Measurements from ENCODE around the gene CORO2A.

DNA sequence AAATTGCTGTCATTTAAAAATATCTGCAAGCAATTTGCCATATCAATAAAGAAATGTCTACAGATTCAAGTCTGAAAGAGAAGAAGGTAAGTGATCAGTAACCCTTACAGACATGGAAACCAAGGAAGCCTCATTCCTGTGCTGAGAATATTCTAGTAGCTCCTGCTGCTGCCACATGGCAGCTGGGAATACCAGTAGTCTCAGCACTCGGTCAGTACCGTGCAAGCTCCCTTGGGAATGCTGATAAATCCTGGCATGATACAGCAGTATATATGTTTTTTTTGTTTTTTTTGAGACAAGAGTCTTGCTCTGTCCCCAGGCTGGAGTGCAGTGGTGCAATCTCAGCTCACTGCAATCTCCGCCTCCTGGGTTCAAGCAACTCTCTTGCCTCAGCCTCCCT is 108.0 kb downstream of the CORO2A start:
- TF ChIP-seq RAD21 (IDR thresholded peaks at IDR 0.05; ENCODE audit: low read length) (no peak), RCOR1 (IDR thresholded peaks at IDR 0.05; ENCODE audit: insufficient replicate concordance, low read length) (no peak), RFX5 (IDR thresholded peaks at IDR 0.05; ENCODE audit: low read depth, low read length) (no peak), POLR2A (IDR thresholded peaks at IDR 0.05; ENCODE audit: low read depth, low read length) (no peak), MAZ (IDR thresholded peaks at IDR 0.05; ENCODE audit: borderline replicate concordance, low read depth, low read length) (no peak)
- TF ChIP-seq, protein P1, sequence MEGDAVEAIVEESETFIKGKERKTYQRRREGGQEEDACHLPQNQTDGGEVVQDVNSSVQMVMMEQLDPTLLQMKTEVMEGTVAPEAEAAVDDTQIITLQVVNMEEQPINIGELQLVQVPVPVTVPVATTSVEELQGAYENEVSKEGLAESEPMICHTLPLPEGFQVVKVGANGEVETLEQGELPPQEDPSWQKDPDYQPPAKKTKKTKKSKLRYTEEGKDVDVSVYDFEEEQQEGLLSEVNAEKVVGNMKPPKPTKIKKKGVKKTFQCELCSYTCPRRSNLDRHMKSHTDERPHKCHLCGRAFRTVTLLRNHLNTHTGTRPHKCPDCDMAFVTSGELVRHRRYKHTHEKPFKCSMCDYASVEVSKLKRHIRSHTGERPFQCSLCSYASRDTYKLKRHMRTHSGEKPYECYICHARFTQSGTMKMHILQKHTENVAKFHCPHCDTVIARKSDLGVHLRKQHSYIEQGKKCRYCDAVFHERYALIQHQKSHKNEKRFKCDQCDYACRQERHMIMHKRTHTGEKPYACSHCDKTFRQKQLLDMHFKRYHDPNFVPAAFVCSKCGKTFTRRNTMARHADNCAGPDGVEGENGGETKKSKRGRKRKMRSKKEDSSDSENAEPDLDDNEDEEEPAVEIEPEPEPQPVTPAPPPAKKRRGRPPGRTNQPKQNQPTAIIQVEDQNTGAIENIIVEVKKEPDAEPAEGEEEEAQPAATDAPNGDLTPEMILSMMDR (conservative IDR thresholded peaks at IDR 0.05; ENCODE audit: low read depth, low read length) = no peak
- TF ChIP-seq, protein P2, sequence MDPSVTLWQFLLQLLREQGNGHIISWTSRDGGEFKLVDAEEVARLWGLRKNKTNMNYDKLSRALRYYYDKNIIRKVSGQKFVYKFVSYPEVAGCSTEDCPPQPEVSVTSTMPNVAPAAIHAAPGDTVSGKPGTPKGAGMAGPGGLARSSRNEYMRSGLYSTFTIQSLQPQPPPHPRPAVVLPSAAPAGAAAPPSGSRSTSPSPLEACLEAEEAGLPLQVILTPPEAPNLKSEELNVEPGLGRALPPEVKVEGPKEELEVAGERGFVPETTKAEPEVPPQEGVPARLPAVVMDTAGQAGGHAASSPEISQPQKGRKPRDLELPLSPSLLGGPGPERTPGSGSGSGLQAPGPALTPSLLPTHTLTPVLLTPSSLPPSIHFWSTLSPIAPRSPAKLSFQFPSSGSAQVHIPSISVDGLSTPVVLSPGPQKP (IDR thresholded peaks at IDR 0.05; ENCODE audit: borderline replicate concordance, low read depth, low read length) = no peak
- TF ChIP-seq, protein P3, sequence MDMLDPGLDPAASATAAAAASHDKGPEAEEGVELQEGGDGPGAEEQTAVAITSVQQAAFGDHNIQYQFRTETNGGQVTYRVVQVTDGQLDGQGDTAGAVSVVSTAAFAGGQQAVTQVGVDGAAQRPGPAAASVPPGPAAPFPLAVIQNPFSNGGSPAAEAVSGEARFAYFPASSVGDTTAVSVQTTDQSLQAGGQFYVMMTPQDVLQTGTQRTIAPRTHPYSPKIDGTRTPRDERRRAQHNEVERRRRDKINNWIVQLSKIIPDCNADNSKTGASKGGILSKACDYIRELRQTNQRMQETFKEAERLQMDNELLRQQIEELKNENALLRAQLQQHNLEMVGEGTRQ (IDR thresholded peaks at IDR 0.05; ENCODE audit: low read depth, low read length) = no peak

Measured in IMR-90 (cell line).